Measurements from ENCODE around the gene IQSEC3. TPM values are rescaled to one million over a fixed set of nuclear protein-coding genes. Genes with fewer than 3 reads are reported as not detected.

The IQSEC3 gene
- total RNA-seq, 1 experiment from 2014 or later: 1.7 TPM

GRCh38 chr12:197347-197746 is 130.8 kb downstream of the IQSEC3 start (continued):
- TF ChIP-seq SOX15 (CRISPR knock-in tag; IDR thresholded peaks at IDR 0.05) (no peak), ZNF423 (CRISPR knock-in tag; IDR thresholded peaks at IDR 0.05) (no peak)

- no peak for TF ChIP-seq OVOL2 (CRISPR knock-in tag; IDR thresholded peaks at IDR 0.05; ENCODE audit: borderline replicate concordance)
- TF ChIP-seq MYBL2 (CRISPR knock-in tag; IDR thresholded peaks at IDR 0.05): no peak
- no peak for TF ChIP-seq ZNF532 (CRISPR knock-in tag; IDR thresholded peaks at IDR 0.05; ENCODE audit: borderline replicate concordance)
- TF ChIP-seq TCF7 (CRISPR knock-in tag; IDR thresholded peaks at IDR 0.05; ENCODE audit: low read depth): no peak
- TF ChIP-seq TEAD4 (CRISPR knock-in tag; IDR thresholded peaks at IDR 0.05): no peak
- no peak for TF ChIP-seq JAZF1 (CRISPR knock-in tag; IDR thresholded peaks at IDR 0.05)
- no peak for TF ChIP-seq SMAD3 (CRISPR knock-in tag; IDR thresholded peaks at IDR 0.05; ENCODE audit: borderline replicate concordance)
- no peak for TF ChIP-seq ETV6 (CRISPR knock-in tag; IDR thresholded peaks at IDR 0.05)
- no peak for TF ChIP-seq IRF2 (CRISPR knock-in tag; IDR thresholded peaks at IDR 0.05; ENCODE audit: borderline replicate concordance, low read depth)
- TF ChIP-seq, protein P1, sequence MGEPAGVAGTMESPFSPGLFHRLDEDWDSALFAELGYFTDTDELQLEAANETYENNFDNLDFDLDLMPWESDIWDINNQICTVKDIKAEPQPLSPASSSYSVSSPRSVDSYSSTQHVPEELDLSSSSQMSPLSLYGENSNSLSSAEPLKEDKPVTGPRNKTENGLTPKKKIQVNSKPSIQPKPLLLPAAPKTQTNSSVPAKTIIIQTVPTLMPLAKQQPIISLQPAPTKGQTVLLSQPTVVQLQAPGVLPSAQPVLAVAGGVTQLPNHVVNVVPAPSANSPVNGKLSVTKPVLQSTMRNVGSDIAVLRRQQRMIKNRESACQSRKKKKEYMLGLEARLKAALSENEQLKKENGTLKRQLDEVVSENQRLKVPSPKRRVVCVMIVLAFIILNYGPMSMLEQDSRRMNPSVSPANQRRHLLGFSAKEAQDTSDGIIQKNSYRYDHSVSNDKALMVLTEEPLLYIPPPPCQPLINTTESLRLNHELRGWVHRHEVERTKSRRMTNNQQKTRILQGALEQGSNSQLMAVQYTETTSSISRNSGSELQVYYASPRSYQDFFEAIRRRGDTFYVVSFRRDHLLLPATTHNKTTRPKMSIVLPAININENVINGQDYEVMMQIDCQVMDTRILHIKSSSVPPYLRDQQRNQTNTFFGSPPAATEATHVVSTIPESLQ (CRISPR knock-in tag; IDR thresholded peaks at IDR 0.05): no peak
- TF ChIP-seq, protein P2, sequence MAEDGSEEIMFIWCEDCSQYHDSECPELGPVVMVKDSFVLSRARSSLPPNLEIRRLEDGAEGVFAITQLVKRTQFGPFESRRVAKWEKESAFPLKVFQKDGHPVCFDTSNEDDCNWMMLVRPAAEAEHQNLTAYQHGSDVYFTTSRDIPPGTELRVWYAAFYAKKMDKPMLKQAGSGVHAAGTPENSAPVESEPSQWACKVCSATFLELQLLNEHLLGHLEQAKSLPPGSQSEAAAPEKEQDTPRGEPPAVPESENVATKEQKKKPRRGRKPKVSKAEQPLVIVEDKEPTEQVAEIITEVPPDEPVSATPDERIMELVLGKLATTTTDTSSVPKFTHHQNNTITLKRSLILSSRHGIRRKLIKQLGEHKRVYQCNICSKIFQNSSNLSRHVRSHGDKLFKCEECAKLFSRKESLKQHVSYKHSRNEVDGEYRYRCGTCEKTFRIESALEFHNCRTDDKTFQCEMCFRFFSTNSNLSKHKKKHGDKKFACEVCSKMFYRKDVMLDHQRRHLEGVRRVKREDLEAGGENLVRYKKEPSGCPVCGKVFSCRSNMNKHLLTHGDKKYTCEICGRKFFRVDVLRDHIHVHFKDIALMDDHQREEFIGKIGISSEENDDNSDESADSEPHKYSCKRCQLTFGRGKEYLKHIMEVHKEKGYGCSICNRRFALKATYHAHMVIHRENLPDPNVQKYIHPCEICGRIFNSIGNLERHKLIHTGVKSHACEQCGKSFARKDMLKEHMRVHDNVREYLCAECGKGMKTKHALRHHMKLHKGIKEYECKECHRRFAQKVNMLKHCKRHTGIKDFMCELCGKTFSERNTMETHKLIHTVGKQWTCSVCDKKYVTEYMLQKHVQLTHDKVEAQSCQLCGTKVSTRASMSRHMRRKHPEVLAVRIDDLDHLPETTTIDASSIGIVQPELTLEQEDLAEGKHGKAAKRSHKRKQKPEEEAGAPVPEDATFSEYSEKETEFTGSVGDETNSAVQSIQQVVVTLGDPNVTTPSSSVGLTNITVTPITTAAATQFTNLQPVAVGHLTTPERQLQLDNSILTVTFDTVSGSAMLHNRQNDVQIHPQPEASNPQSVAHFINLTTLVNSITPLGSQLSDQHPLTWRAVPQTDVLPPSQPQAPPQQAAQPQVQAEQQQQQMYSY (CRISPR knock-in tag; IDR thresholded peaks at IDR 0.05): no peak
- TF ChIP-seq JUN (CRISPR knock-in tag; IDR thresholded peaks at IDR 0.05): no peak
- no peak for TF ChIP-seq ZSCAN18 (CRISPR knock-in tag; IDR thresholded peaks at IDR 0.05)
- TF ChIP-seq ZNF416 (CRISPR knock-in tag; IDR thresholded peaks at IDR 0.05): no peak
- no peak for TF ChIP-seq FOXJ3 (CRISPR knock-in tag; IDR thresholded peaks at IDR 0.05; ENCODE audit: borderline replicate concordance)
- TF ChIP-seq, protein P3, sequence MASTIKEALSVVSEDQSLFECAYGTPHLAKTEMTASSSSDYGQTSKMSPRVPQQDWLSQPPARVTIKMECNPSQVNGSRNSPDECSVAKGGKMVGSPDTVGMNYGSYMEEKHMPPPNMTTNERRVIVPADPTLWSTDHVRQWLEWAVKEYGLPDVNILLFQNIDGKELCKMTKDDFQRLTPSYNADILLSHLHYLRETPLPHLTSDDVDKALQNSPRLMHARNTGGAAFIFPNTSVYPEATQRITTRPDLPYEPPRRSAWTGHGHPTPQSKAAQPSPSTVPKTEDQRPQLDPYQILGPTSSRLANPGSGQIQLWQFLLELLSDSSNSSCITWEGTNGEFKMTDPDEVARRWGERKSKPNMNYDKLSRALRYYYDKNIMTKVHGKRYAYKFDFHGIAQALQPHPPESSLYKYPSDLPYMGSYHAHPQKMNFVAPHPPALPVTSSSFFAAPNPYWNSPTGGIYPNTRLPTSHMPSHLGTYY (CRISPR knock-in tag; IDR thresholded peaks at IDR 0.05): no peak
- no peak for TF ChIP-seq RORB (CRISPR knock-in tag; IDR thresholded peaks at IDR 0.05)
- TF ChIP-seq, protein P4, sequence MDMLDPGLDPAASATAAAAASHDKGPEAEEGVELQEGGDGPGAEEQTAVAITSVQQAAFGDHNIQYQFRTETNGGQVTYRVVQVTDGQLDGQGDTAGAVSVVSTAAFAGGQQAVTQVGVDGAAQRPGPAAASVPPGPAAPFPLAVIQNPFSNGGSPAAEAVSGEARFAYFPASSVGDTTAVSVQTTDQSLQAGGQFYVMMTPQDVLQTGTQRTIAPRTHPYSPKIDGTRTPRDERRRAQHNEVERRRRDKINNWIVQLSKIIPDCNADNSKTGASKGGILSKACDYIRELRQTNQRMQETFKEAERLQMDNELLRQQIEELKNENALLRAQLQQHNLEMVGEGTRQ (CRISPR knock-in tag; IDR thresholded peaks at IDR 0.05): no peak
- no peak for TF ChIP-seq NFYB (CRISPR knock-in tag; conservative IDR thresholded peaks at IDR 0.05; ENCODE audit: low read depth)
- no peak for TF ChIP-seq PRRX2 (CRISPR knock-in tag; IDR thresholded peaks at IDR 0.05)
- POLR2A ChIA-PET: no interaction called here
- no peaks in the 10 kb centered on the region for H3K36me3 Mint-ChIP-seq
- peaks cover 21% of the 10 kb centered on the region for H3K4me1 Mint-ChIP-seq
- 0 out of 2 replicates have a peak, but pooled peaks cover 5% of the 10 kb centered on the region for H3K9me3 Mint-ChIP-seq
- no peak for ATAC-seq
- no peak overlapping the region for H3K4me3 Mint-ChIP-seq
- no peak for DNase-seq (ENCODE audit: low spot score)
- no peak overlapping the region for H3K27ac Mint-ChIP-seq
- peaks cover 29% of the 10 kb centered on the region for H3K27me3 Mint-ChIP-seq (ENCODE audit: low read depth)
- CTCF ChIA-PET: interaction anchor here (0.6 to 4.8 kb wide), 11 partner anchors 9 to 92 kb away, joined by 3 to 42 read pairs (median 5); no protein-coding TSS in a partner anchor
These were observed 131.5 kb downstream of the IQSEC3 start for GRCh38 chr12:197911-198695.
